GM12873 (cell line): ENCODE data around the gene PAGE2.

Experiments used
- TF ChIP-seq, protein P1 (sequence below): IDR thresholded peaks from 2 replicates; pipeline ENCODE4 v1.5.1; 2012; ENCODE audit warnings: low read depth, mild to moderate bottlenecking, moderate library complexity, low read length, control low read depth; ENCODE audit not compliant: insufficient read depth; ENCODE audit errors: missing control alignments

The PAGE2 gene

DNA sequence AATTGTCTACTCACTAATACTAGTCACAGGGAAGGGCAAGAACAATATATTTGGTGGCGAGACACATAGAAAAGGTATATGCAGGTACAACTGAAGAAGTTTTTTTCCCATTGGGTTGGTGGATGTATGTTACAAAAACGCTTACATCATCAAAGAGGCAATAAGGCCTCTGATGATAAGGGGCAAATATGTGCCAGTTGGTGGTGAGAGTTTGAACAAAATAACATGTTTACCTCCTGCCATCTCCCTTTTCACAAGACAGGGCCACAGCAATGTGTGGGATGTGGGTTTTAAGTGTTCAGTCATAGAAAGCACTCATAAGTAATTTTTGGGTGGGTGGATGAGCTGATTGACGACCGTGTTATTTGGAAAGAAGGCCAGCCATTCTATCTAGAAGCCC, 41.7 kb downstream of the PAGE2 start:
- TF ChIP-seq, protein P1, sequence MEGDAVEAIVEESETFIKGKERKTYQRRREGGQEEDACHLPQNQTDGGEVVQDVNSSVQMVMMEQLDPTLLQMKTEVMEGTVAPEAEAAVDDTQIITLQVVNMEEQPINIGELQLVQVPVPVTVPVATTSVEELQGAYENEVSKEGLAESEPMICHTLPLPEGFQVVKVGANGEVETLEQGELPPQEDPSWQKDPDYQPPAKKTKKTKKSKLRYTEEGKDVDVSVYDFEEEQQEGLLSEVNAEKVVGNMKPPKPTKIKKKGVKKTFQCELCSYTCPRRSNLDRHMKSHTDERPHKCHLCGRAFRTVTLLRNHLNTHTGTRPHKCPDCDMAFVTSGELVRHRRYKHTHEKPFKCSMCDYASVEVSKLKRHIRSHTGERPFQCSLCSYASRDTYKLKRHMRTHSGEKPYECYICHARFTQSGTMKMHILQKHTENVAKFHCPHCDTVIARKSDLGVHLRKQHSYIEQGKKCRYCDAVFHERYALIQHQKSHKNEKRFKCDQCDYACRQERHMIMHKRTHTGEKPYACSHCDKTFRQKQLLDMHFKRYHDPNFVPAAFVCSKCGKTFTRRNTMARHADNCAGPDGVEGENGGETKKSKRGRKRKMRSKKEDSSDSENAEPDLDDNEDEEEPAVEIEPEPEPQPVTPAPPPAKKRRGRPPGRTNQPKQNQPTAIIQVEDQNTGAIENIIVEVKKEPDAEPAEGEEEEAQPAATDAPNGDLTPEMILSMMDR = no peak

DNA sequence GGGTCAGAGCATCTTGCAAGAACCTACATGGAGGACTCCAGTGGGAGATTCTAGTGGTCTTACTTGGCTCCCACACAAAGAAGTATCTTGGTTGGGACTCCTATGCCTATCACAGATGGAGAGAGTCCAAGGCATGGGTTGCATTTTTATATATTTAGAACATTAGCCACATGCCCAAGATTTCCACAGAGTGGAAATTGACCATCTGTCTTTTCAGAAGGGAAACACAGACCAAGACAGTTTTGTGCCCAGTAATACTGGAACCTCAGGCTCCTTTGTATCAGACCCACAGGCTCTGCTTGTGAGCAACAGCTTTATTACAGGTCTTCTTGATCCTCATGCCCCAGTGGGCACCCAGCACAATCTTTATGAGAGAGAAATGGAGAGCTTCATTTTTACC, 43.6 kb downstream of the PAGE2 start:
- TF ChIP-seq, protein P1 = no peak

DNA sequence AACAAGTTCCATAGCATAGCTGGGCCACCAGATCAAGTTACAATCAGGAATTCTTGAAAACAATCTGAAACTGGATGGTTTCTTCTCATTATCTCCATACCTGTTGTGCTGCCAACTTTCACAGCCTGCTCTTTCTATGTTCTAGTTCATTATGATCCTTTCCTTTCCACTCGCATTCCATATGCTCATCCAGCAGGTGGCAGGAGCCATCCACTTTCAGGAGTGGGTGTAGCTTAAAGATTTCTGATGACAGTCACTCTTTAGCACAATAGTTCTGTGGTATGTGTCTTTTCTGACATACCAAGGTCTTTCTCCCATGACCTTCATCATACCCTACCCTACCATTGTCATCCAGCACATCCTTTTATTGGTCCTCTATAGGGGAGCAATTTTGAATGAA, 46.4 kb downstream of the PAGE2 start:
- TF ChIP-seq, protein P1 = peak; percentile 38
